Trophoblast cell (in vitro differentiated cells and primary cell): ENCODE data around the gene CEP83.

Experiments used
- DNase-seq, 2 donors: peaks; one replicate each; pipeline ENCODE4 v3.0.0-alpha.2; 2016
- H2AFZ ChIP-seq: 2 replicates; pipeline ENCODE4 v1.6.1; 2013; ENCODE audit warnings: low read length, moderate library complexity, mild to moderate bottlenecking; ENCODE audit not compliant: insufficient read depth, poor library complexity
- H2AK5ac ChIP-seq: 2 replicates; pipeline ENCODE4 v1.6.1; 2013; ENCODE audit warnings: mild to moderate bottlenecking, low read length
- H2BK120ac ChIP-seq: 2 replicates; pipeline ENCODE4 v1.6.1; 2013; ENCODE audit warnings: low read length, mild to moderate bottlenecking, moderate library complexity; ENCODE audit not compliant: insufficient read depth, poor library complexity
- H2BK12ac ChIP-seq: 2 replicates; pipeline ENCODE4 v1.6.1; 2013; ENCODE audit warnings: mild to moderate bottlenecking, low read length, moderate library complexity
- H2BK5ac ChIP-seq: 2 replicates; pipeline ENCODE4 v1.6.1; 2013; ENCODE audit warnings: low read length, low read depth, moderate library complexity, mild to moderate bottlenecking; ENCODE audit not compliant: poor library complexity
- H3K14ac ChIP-seq: 2 replicates; pipeline ENCODE4 v1.6.1; 2013; ENCODE audit warnings: mild to moderate bottlenecking, low read length
- H3K18ac ChIP-seq: 2 replicates; pipeline ENCODE4 v1.6.1; 2013; ENCODE audit warnings: mild to moderate bottlenecking, low read length
- H3K23ac ChIP-seq: 2 replicates; pipeline ENCODE4 v1.6.1; 2013; ENCODE audit warnings: low read length
- H3K27ac ChIP-seq: 2 replicates; pipeline ENCODE4 v1.5.1; 2013; ENCODE audit warnings: low read depth, mild to moderate bottlenecking, inconsistent platforms, low read length, moderate library complexity
- H3K27me3 ChIP-seq: 2 replicates; pipeline ENCODE4 v1.6.1; 2013; ENCODE audit warnings: inconsistent platforms, mild to moderate bottlenecking, low read length, moderate library complexity; ENCODE audit not compliant: insufficient read depth
- H3K36me3 ChIP-seq, 2 experiments: 1 replicate in 1 of 2; 2 replicates in 1 of 2; pipeline ENCODE4 v1.6.1; 2013; ENCODE audit warnings: low read length in 2 of 2, mild to moderate bottlenecking in 2 of 2, moderate library complexity in 1 of 2; ENCODE audit not compliant: insufficient read depth in 2 of 2, control insufficient read depth in 1 of 2
- H3K4ac ChIP-seq: 2 replicates; pipeline ENCODE4 v1.6.1; 2013; ENCODE audit warnings: low read depth, mild to moderate bottlenecking, low read length, moderate library complexity
- H3K4me1 ChIP-seq, 2 experiments: 1 replicate in 1 of 2; 2 replicates in 1 of 2; pipeline ENCODE4 v1.6.1; 2013; ENCODE audit warnings: low read length in 2 of 2, mild to moderate bottlenecking in 2 of 2, moderate library complexity in 1 of 2; ENCODE audit not compliant: insufficient read depth in 2 of 2, control insufficient read depth in 1 of 2
- H3K4me2 ChIP-seq: 2 replicates; pipeline ENCODE4 v1.6.1; 2013; ENCODE audit warnings: inconsistent platforms, mild to moderate bottlenecking, low read length, moderate library complexity
- H3K4me3 ChIP-seq: 2 replicates; pipeline ENCODE4 v1.5.1; 2013; ENCODE audit warnings: mild to moderate bottlenecking, low read depth, low read length, inconsistent platforms
- H3K79me1 ChIP-seq: one replicate; pipeline ENCODE4 v1.6.1; 2013; ENCODE audit warnings: low read length
- H3K79me2 ChIP-seq: 2 replicates; pipeline ENCODE4 v1.6.1; 2013; ENCODE audit warnings: low read length, mild to moderate bottlenecking; ENCODE audit not compliant: control insufficient read depth, insufficient read depth, poor library complexity
- H3K9ac ChIP-seq: 2 replicates; pipeline ENCODE4 v1.6.1; 2013; ENCODE audit warnings: mild to moderate bottlenecking, low read length
- H3K9me3 ChIP-seq: 2 replicates; pipeline ENCODE4 v1.6.1; 2013; ENCODE audit warnings: low read depth, mild to moderate bottlenecking, control low read depth, inconsistent platforms, low read length; ENCODE audit not compliant: insufficient read depth
- H4K12ac ChIP-seq: 2 replicates; pipeline ENCODE4 v1.6.1; 2013; ENCODE audit warnings: low read depth, mild to moderate bottlenecking, low read length, moderate library complexity
- H4K8ac ChIP-seq: 2 replicates; pipeline ENCODE4 v1.6.1; 2013; ENCODE audit warnings: low read depth, mild to moderate bottlenecking, low read length, moderate library complexity
- H4K91ac ChIP-seq: one replicate; pipeline ENCODE4 v1.6.1; 2013; ENCODE audit warnings: low read depth, mild to moderate bottlenecking, low read length, moderate library complexity
- WGBS: extraction: QIAGEN DNeasy Blood & Tissue Kit; methylation state at CpG from one replicate; pipeline ENCODE4 v1.1.7; 2013; ENCODE audit warnings: missing lambda C conversion rate; ENCODE audit not compliant: insufficient read length, insufficient coverage; ENCODE audit errors: extremely low coverage; 5-methylcytosine and 5-hydroxymethylcytosine counted together

The CEP83 gene

GRCh38 chr12:94434171-94434570, 25.5 kb downstream of the CEP83 start:
- Histone ChIP-seq H2BK120ac (no peak overlapping the region), H3K27ac (no peak overlapping the region), H3K4ac (no peak overlapping the region), H2BK5ac (no peak overlapping the region), H3K4me3 (no peak overlapping the region), H3K18ac (no peak overlapping the region), H2AK5ac (no peak overlapping the region), H3K4me2 (no peak overlapping the region), H3K36me3 (no peaks in the 10 kb centered on the region), H3K27me3 (no peaks in the 10 kb centered on the region), H3K9me3 (peaks cover 2% of the 10 kb centered on the region), H3K4me1 (peaks cover 0 to 5% of the 10 kb centered on the region in 2 experiments), H4K8ac (no peak overlapping the region), H3K79me1 (no peaks in the 10 kb centered on the region), H3K9ac (no peak overlapping the region), H3K14ac (no peak overlapping the region), H3K23ac (no peak overlapping the region), H4K12ac (no peak overlapping the region), H2AFZ (no peak overlapping the region), H3K79me2 (no peaks in the 10 kb centered on the region), H2BK12ac (no peak overlapping the region), H4K91ac (no peak overlapping the region)
- peak in 1 of 2 donors; percentile 43 for DNase-seq
- no CpG with 5 or more reads among the region's 3 CpGs for WGBS

GRCh38 chr12:94433744-94434143, 25.9 kb downstream of the CEP83 start:
- Histone ChIP-seq H3K4me1 (peaks cover 0 to 5% of the 10 kb centered on the region in 2 experiments), H3K18ac (no peak overlapping the region), H3K36me3 (no peaks in the 10 kb centered on the region), H3K4ac (no peak overlapping the region), H4K91ac (no peak overlapping the region), H3K9me3 (peaks cover 2% of the 10 kb centered on the region), H3K4me3 (no peak overlapping the region), H4K8ac (no peak overlapping the region), H3K27ac (no peak overlapping the region), H2AFZ (no peak overlapping the region), H3K79me1 (no peaks in the 10 kb centered on the region), H3K14ac (no peak overlapping the region), H4K12ac (no peak overlapping the region), H3K4me2 (no peak overlapping the region), H2BK120ac (no peak overlapping the region), H2AK5ac (no peak overlapping the region), H3K79me2 (no peaks in the 10 kb centered on the region), H3K9ac (no peak overlapping the region), H2BK5ac (no peak overlapping the region), H3K27me3 (no peaks in the 10 kb centered on the region), H3K23ac (no peak overlapping the region), H2BK12ac (no peak overlapping the region)
- DNase-seq, result no peak
- WGBS, result no CpG with 5 or more reads among the region's 1 CpG

- no peaks in the 10 kb centered on the region for H3K79me1 ChIP-seq
- no peak overlapping the region for H3K9ac ChIP-seq
- no peaks in the 10 kb centered on the region for H3K79me2 ChIP-seq
- no peak for DNase-seq
- no peak overlapping the region for H3K18ac ChIP-seq
- H3K23ac ChIP-seq, result no peak overlapping the region
- no peak overlapping the region for H2AFZ ChIP-seq
- no peak overlapping the region for H3K14ac ChIP-seq
- H3K9me3 ChIP-seq, result peaks cover 2% of the 10 kb centered on the region
- H2BK12ac ChIP-seq, result no peak overlapping the region
- H4K12ac ChIP-seq, result no peak overlapping the region
- H2BK120ac ChIP-seq, result no peak overlapping the region
- H2BK5ac ChIP-seq, result no peak overlapping the region
- peaks cover 0 to under 1% of the 10 kb centered on the region in 2 experiments for H3K4me1 ChIP-seq
- H3K4me3 ChIP-seq, result no peak overlapping the region
- H3K27me3 ChIP-seq, result no peaks in the 10 kb centered on the region
- H4K8ac ChIP-seq, result no peak overlapping the region
- no peak overlapping the region for H3K27ac ChIP-seq
- H3K4me2 ChIP-seq, result no peak overlapping the region
- H2AK5ac ChIP-seq, result no peak overlapping the region
- no peak overlapping the region for H4K91ac ChIP-seq
- H3K4ac ChIP-seq, result no peak overlapping the region
- no peaks in the 10 kb centered on the region for H3K36me3 ChIP-seq
Observed at GRCh38 chr12:94430304-94430703, 29.4 kb downstream of the CEP83 start.

DNA sequence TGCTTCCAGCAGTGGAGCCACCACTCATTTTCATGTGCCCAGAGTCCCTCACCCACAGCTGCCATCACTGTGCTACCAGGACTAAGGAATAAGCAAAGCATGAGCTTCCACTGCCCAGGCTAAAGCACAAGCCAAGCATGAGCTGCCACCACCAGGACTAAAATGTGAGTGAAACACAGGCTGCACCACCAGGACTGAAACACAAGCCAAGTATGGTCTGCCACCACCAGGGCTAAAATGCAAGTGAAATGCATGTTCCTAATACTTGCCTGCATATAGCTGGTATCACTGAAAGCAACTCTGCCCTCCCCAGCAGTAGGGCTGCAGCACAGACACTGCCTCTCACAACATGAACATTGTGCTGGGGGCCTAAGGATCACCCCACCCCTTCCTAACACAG, 30.0 kb downstream of the CEP83 start:
- H2AK5ac ChIP-seq, result no peak overlapping the region
- no peak overlapping the region for H3K27ac ChIP-seq
- no peak overlapping the region for H4K91ac ChIP-seq
- no peak overlapping the region for H4K12ac ChIP-seq
- H3K79me2 ChIP-seq, result no peaks in the 10 kb centered on the region
- no peak overlapping the region for H2BK120ac ChIP-seq
- no peaks in the 10 kb centered on the region for H3K4me1 ChIP-seq
- H2BK12ac ChIP-seq, result no peak overlapping the region
- H3K18ac ChIP-seq, result peak overlapping the region; percentile 25
- H3K23ac ChIP-seq, result no peak overlapping the region
- H3K4ac ChIP-seq, result no peak overlapping the region
- no peak overlapping the region for H3K9ac ChIP-seq
- H4K8ac ChIP-seq, result no peak overlapping the region
- H2AFZ ChIP-seq, result no peak overlapping the region
- no peaks in the 10 kb centered on the region for H3K79me1 ChIP-seq
- H3K27me3 ChIP-seq, result no peaks in the 10 kb centered on the region
- no peak overlapping the region for H2BK5ac ChIP-seq
- no peaks in the 10 kb centered on the region for H3K36me3 ChIP-seq
- no peak overlapping the region for H3K14ac ChIP-seq
- H3K9me3 ChIP-seq, result peaks cover 2% of the 10 kb centered on the region
- peak overlapping the region; percentile 1 for H3K4me3 ChIP-seq
- no peak overlapping the region for H3K4me2 ChIP-seq
- DNase-seq, result no peak
